Neural cell (in vitro differentiated cells): Measurements from ENCODE around the gene MAN2A2. TPM values are rescaled to one million over a fixed set of nuclear protein-coding genes. Genes with fewer than 3 reads are reported as not detected.

ENCODE experiments used
- H2AFZ ChIP-seq: fragments of 200-600, 300-800 bp; sonication (generic), shearing (Covaris generic); 2 replicates; pipeline ENCODE4 v1.6.0; 2014; ENCODE audit warnings: low read depth, mild to moderate bottlenecking, antibody characterized with exemption, low read length, moderate library complexity
- H3F3A ChIP-seq: fragments of 200-600 bp; shearing (Covaris generic); 2 replicates; pipeline ENCODE4 v1.6.1; 2016; ENCODE audit warnings: mild to moderate bottlenecking, moderate library complexity, mixed read lengths, antibody characterized with exemption, low read length; ENCODE audit not compliant: insufficient read depth, poor library complexity, severe bottlenecking
- H3K27ac ChIP-seq: fragments of 200-600, 300-800 bp; sonication (generic), shearing (Covaris generic); 2 replicates; pipeline ENCODE4 v1.5.1; 2014; ENCODE audit warnings: mild to moderate bottlenecking, low read length, moderate library complexity
- H3K27me3 ChIP-seq: fragments of 300-800, 200-600 bp; sonication (generic), shearing (Covaris generic); 2 replicates; pipeline ENCODE4 v1.6.0; 2014; ENCODE audit warnings: mild to moderate bottlenecking, low read depth, low read length, moderate library complexity; ENCODE audit not compliant: insufficient read depth
- H3K36me3 ChIP-seq: fragments of 300-800, 200-600 bp; sonication (generic), shearing (Covaris generic); 2 replicates; pipeline ENCODE4 v1.5.1; 2014; ENCODE audit warnings: mild to moderate bottlenecking, antibody characterized with exemption, low read length, moderate library complexity; ENCODE audit not compliant: insufficient read depth
- H3K4me2 ChIP-seq: fragments of 300-800, 200-600 bp; sonication (generic), shearing (Covaris generic); 2 replicates; pipeline ENCODE4 v1.6.0; 2014; ENCODE audit warnings: mild to moderate bottlenecking, low read length
- H3K4me3 ChIP-seq: fragments of 300-800, 200-600 bp; sonication (generic), shearing (Covaris generic); 2 replicates; pipeline ENCODE4 v1.5.1; 2014; ENCODE audit warnings: mild to moderate bottlenecking, low read length, moderate library complexity
- H3K79me2 ChIP-seq: fragments of 200-600 bp; shearing (Covaris generic); replicated peaks from 2 replicates; pipeline ENCODE4 v1.6.0; 2014; ENCODE audit warnings: mild to moderate bottlenecking, low read length, moderate library complexity; ENCODE audit not compliant: insufficient read depth
- H3K9ac ChIP-seq: fragments of 300-800, 200-600 bp; sonication (generic), shearing (Covaris generic); 2 replicates; pipeline ENCODE4 v1.6.1; 2016; ENCODE audit warnings: mild to moderate bottlenecking, low read length, mixed read lengths
- H3K9me2 ChIP-seq: fragments of 200-600 bp; shearing (Covaris generic); 2 replicates; pipeline ENCODE4 v1.6.1; 2016; ENCODE audit warnings: mild to moderate bottlenecking, low read length, mixed read lengths; ENCODE audit not compliant: insufficient read depth
- H3K9me3 ChIP-seq: fragments of 200-600, 300-800 bp; sonication (generic), shearing (Covaris generic); 2 replicates; pipeline ENCODE4 v1.6.1; 2016; ENCODE audit warnings: mild to moderate bottlenecking, mixed run types, low read length, moderate library complexity, mixed read lengths
- H4K20me1 ChIP-seq: fragments of 200-600 bp; shearing (Covaris generic); 2 replicates; pipeline ENCODE4 v1.6.1; 2016; ENCODE audit warnings: mild to moderate bottlenecking, mixed run types; ENCODE audit not compliant: insufficient read depth
- EP300 ChIP-seq: fragments of 450-650 bp; conservative IDR thresholded peaks from 2 replicates; pipeline ENCODE4 v1.6.1; 2014; ENCODE audit warnings: antibody characterized with exemption, mild to moderate bottlenecking, moderate library complexity; ENCODE audit not compliant: poor library complexity, severe bottlenecking
- EZH2 ChIP-seq: fragments of 200-600, 300-800 bp; shearing (Covaris generic), sonication (generic); IDR thresholded peaks from 2 replicates; pipeline ENCODE4 v1.6.1; 2014; ENCODE audit warnings: antibody characterized with exemption, low read length, borderline replicate concordance, mild to moderate bottlenecking; ENCODE audit not compliant: insufficient read depth, poor library complexity, severe bottlenecking
- MXI1 ChIP-seq: fragments of 450-650 bp; conservative IDR thresholded peaks from 2 replicates; pipeline ENCODE4 v1.6.1; 2014; ENCODE audit warnings: antibody characterized with exemption, mild to moderate bottlenecking; ENCODE audit not compliant: poor library complexity, severe bottlenecking
- POLR2AphosphoS5 ChIP-seq: IDR thresholded peaks from 2 replicates; pipeline ENCODE4 v1.6.1; 2012
- RAD21 ChIP-seq: fragments of 450-650 bp; conservative IDR thresholded peaks from 2 replicates; pipeline ENCODE4 v1.6.1; 2014; ENCODE audit warnings: antibody characterized with exemption, mild to moderate bottlenecking, moderate library complexity
- SMC3 ChIP-seq: fragments of 450-650 bp; conservative IDR thresholded peaks from 2 replicates; pipeline ENCODE4 v1.6.1; 2014; ENCODE audit warnings: antibody characterized with exemption, mild to moderate bottlenecking, moderate library complexity; ENCODE audit not compliant: poor library complexity
- TAF1 ChIP-seq: IDR thresholded peaks from 2 replicates; pipeline ENCODE4 v1.6.1; 2012; ENCODE audit warnings: low read depth
- polyA plus RNA-seq: library from polyadenylated mRNA; depleted of rRNA; stranded (reverse); fragments of >200 nt; gene quantifications from 2 replicates; pipeline ENCODE4 v1.2.3, GENCODE V29; 2014
- TF ChIP-seq, protein P1 (sequence below): IDR thresholded peaks from 2 replicates; pipeline ENCODE4 v1.6.1; 2012; ENCODE audit warnings: borderline replicate concordance
- TF ChIP-seq, protein P2 (sequence below): fragments of 450-650 bp; IDR thresholded peaks from 2 replicates; pipeline ENCODE4 v1.5.1; 2014; ENCODE audit warnings: antibody characterized with exemption, mild to moderate bottlenecking, moderate library complexity; ENCODE audit not compliant: poor library complexity, severe bottlenecking

The MAN2A2 gene
- polyA plus RNA-seq, 1 donor from 2014 or later, result 59.8 TPM

DNA sequence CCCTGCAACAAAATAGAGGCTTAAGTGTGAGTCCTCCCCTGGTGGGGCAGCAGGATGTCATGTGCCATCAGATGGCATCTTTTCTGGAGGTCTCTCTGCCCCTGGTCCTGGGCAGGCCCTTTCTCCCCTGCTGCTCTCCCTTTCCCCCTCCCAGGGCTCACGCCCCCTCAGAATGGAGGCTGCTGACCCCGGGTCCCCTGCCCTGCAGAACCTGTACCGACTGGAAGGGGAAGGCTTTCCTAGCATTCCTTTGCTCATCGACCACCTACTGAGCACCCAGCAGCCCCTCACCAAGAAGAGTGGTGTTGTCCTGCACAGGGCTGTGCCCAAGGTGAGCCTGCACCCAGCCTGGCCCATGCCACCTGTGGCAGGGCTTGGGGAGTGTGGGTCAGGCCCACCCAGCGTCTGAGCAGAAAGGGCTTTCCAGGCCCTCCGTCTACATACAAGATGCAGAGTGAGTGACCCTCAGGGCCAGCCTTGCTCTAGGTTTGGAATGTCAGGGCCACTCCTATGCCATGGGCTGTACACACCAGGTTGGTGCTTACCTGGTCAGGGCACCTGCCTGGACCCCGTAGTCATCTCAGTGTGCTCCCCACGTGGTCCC lies 11.7 kb upstream of the MAN2A2 start:
- H3K27me3 ChIP-seq, result no peaks in the 10 kb centered on the region
- no peaks in the 10 kb centered on the region for H3K9me3 ChIP-seq
- H2AFZ ChIP-seq, result no peak overlapping the region
- H3K4me2 ChIP-seq, result no peak overlapping the region
- H3K27ac ChIP-seq, result no peak overlapping the region
- H3K9me2 ChIP-seq, result no peaks in the 10 kb centered on the region
- no peaks in the 10 kb centered on the region for H3K36me3 ChIP-seq
- no peak for TF ChIP-seq MXI1
- no peak for TF ChIP-seq EP300
- TF ChIP-seq SMC3, result no peak
- no peak for TF ChIP-seq POLR2AphosphoS5
- TF ChIP-seq RAD21, result no peak
- TF ChIP-seq, protein P1, sequence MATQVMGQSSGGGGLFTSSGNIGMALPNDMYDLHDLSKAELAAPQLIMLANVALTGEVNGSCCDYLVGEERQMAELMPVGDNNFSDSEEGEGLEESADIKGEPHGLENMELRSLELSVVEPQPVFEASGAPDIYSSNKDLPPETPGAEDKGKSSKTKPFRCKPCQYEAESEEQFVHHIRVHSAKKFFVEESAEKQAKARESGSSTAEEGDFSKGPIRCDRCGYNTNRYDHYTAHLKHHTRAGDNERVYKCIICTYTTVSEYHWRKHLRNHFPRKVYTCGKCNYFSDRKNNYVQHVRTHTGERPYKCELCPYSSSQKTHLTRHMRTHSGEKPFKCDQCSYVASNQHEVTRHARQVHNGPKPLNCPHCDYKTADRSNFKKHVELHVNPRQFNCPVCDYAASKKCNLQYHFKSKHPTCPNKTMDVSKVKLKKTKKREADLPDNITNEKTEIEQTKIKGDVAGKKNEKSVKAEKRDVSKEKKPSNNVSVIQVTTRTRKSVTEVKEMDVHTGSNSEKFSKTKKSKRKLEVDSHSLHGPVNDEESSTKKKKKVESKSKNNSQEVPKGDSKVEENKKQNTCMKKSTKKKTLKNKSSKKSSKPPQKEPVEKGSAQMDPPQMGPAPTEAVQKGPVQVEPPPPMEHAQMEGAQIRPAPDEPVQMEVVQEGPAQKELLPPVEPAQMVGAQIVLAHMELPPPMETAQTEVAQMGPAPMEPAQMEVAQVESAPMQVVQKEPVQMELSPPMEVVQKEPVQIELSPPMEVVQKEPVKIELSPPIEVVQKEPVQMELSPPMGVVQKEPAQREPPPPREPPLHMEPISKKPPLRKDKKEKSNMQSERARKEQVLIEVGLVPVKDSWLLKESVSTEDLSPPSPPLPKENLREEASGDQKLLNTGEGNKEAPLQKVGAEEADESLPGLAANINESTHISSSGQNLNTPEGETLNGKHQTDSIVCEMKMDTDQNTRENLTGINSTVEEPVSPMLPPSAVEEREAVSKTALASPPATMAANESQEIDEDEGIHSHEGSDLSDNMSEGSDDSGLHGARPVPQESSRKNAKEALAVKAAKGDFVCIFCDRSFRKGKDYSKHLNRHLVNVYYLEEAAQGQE, result no peak
- TF ChIP-seq TAF1, result no peak
- TF ChIP-seq, protein P2, sequence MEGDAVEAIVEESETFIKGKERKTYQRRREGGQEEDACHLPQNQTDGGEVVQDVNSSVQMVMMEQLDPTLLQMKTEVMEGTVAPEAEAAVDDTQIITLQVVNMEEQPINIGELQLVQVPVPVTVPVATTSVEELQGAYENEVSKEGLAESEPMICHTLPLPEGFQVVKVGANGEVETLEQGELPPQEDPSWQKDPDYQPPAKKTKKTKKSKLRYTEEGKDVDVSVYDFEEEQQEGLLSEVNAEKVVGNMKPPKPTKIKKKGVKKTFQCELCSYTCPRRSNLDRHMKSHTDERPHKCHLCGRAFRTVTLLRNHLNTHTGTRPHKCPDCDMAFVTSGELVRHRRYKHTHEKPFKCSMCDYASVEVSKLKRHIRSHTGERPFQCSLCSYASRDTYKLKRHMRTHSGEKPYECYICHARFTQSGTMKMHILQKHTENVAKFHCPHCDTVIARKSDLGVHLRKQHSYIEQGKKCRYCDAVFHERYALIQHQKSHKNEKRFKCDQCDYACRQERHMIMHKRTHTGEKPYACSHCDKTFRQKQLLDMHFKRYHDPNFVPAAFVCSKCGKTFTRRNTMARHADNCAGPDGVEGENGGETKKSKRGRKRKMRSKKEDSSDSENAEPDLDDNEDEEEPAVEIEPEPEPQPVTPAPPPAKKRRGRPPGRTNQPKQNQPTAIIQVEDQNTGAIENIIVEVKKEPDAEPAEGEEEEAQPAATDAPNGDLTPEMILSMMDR, result no peak
- TF ChIP-seq EZH2, result no peak
- H3K4me3 ChIP-seq, result no peak overlapping the region
- no peaks in the 10 kb centered on the region for H3K79me2 ChIP-seq
- H4K20me1 ChIP-seq, result no peaks in the 10 kb centered on the region
- no peaks in the 10 kb centered on the region for H3F3A ChIP-seq
- H3K9ac ChIP-seq, result no peak overlapping the region

DNA sequence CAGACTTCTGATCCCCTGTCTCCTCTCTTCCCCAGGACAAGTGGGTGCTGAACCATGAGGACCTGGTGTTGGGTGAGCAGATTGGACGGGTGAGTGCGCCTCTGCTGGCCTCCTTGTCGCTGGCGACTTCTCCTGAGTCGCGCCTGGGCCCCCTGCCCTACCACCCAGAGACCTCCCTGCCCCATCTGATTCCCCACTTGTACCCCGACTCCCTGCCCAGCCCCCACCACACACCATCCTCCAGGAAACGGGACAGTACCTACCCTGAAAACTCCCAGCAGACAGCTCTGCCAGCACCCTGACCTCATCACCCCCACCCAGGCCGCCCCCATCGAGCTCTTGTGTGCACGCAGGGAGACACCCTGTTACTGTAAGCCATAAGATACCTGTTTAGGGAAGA lies 11.1 kb upstream of the MAN2A2 start:
- H3K36me3 ChIP-seq, result no peaks in the 10 kb centered on the region
- H2AFZ ChIP-seq, result no peak overlapping the region
- H3K9ac ChIP-seq, result no peak overlapping the region
- no peaks in the 10 kb centered on the region for H4K20me1 ChIP-seq
- H3K9me3 ChIP-seq, result no peaks in the 10 kb centered on the region
- H3K27ac ChIP-seq, result no peak overlapping the region
- no peaks in the 10 kb centered on the region for H3K9me2 ChIP-seq
- H3K79me2 ChIP-seq, result no peaks in the 10 kb centered on the region
- H3F3A ChIP-seq, result no peaks in the 10 kb centered on the region
- TF ChIP-seq RAD21 (no peak), EP300 (no peak), POLR2AphosphoS5 (no peak), EZH2 (no peak), SMC3 (no peak), TAF1 (no peak), MXI1 (no peak)
- TF ChIP-seq, protein P1, result no peak
- no peak overlapping the region for H3K4me3 ChIP-seq
- H3K4me2 ChIP-seq, result no peak overlapping the region
- H3K27me3 ChIP-seq, result no peaks in the 10 kb centered on the region
